Stimulated activated CD4-positive, alpha-beta T cell treated with anti-CD3 and anti-CD28 coated beads, Interleukin-4, amount 100 ng/mL, for 1 hour (primary cell): Measurements from ENCODE around the gene CCDC74A.
"Not testable (repeated sequence)": the region's sequence is repeated elsewhere in the genome, so short reads cannot be mapped to it uniquely, and the experiment has no call there.

Experiments used
- DNase-seq: peaks from one replicate; pipeline ENCODE4 v3.0.0-alpha.2; 2020

Gene CCDC74A

DNA sequence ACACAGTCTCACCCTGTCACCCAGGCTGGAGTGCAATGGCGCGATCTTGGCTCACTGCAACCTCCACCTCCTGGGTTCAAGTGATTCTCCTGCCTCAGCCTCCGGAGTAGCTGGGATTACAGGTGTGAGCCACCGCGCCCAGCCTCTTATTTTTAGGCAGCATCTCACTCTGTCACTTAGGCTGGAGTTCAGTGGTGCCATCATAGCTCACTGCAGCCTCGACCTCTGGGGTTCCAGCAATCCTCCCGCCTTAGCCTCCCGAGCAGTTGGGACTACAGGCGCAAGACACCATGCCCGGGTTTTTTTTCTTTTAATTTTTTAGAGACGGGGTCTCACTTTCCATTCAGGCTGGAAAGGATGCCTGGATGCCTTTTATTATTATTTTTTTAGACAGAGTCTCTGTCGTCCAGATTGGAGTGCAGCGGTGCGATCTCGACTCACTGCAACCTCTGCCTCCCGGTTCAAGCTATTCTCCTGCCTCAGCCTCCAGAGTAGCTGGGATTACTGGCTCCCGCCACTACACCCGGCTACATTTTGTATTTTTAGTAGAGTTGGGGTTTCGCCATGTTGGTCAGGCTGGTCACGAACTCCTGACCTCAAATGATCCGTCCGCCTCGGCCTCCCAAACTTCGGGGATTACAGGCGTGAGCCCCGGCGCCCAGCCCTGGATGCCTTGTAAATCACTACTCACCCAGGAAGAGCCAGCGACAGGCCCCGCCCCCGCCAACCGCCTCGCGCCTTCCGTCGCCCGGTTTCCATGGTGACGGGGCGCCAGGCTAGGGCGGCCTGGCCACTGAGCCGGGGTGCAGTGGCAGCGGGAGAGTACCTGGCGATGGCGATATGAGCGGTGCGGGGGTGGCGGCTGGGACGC lies at the start of gene CCDC74A:
Gene CCDC74A (plus strand): TSS at position 758 of the 871 bp plus-strand sequence. CDS start 83 bp downstream, at position 841.
- peak; percentile 79 for DNase-seq

GRCh38 chr2:131478074-131478849 lies 49.4 kb upstream of the CCDC74A start:
- DNase-seq: not testable (repeated sequence)

DNA sequence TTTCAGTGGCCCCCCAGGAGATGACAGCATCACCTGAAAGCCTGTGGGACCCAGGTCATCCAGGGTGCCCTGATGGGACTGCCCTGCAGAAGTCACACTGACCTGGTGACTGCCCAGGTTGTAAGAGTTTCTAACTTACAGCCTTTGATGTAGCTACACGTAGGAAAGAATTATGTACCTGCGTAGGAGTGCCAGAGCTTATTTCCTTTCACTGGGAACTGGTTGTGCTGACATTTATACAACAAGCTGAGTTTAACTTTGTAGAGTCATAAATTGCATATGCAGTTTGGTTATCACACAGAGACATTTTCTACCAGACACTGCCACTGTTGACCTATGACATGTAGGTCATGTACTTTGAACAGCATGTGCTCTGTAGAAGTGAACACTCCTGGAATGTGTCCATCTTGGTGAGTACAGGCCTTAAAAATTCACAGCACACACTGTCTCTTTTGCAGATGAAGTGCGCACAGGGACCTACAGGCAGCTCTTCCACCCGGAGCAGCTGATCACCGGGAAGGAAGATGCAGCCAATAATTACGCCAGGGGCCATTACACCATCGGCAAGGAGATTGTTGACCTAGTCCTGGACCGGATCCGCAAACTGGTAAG lies 48.7 kb upstream of the CCDC74A start:
- DNase-seq: not testable (repeated sequence)

DNA sequence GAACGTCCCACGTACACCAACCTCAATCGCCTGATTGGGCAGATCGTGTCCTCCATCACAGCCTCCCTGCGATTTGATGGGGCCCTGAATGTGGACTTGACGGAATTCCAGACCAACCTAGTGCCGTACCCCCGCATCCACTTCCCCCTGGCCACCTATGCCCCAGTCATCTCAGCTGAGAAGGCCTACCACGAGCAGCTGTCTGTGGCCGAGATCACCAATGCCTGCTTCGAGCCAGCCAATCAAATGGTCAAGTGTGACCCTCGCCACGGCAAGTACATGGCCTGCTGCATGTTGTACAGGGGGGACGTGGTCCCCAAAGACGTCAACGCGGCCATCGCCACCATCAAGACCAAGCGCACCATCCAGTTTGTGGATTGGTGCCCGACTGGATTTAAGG lies 47.3 kb upstream of the CCDC74A start:
- DNase-seq: not testable (repeated sequence)

DNA sequence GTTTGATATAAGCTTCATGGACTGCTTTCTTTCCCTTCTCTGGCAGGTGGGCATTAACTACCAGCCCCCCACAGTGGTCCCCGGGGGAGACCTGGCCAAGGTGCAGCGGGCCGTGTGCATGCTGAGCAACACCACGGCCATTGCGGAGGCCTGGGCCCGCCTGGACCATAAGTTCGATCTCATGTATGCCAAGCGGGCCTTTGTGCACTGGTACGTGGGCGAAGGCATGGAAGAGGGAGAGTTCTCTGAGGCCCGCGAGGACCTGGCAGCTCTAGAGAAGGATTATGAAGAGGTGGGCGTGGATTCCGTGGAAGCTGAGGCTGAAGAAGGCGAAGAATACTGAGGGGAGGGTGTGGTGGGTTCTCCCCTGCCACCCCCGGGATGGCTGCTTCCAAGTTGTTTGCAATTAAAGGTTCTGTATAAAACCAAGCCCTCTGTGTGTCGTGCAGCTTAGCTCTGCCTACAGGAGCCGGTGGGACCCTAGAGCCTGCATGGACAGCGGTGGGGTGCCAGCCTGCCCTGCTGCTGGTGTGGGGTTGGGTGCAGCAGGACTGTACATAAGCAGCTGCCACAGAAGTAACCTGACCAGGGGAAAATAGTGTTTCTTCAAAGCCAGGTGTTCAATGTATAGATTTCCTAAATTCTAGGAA lies 45.1 kb upstream of the CCDC74A start:
- DNase-seq: not testable (repeated sequence)

GRCh38 chr2:131483981-131484820 lies 43.5 kb upstream of the CCDC74A start:
- not testable (repeated sequence) for DNase-seq

DNA sequence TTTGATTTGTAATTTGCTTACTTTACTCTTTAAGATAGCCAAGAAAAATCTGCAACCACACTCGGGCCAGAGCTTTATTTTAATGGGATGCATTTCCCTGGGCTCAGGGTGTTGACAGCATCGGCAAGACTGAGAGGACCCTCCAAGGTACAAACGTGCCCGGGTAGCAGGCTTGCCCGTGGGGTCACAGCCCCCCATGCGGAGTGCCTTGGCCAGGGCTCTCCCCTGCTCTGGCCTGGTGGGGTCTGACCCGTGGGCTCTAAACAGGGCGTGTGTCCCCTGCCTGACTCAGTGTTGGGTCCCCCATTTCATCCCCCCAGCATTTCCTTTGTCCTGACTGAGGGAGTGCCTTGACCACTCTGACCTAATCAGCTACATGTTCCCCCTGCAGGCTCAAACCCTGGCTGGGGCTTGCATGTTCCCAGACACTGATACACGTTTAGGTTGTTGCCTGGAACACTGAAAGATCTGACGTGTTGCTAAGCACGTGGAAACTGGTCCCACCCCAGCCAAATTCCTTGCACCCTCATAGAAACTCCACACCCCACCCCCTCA lies 42.7 kb upstream of the CCDC74A start:
- DNase-seq: not testable (repeated sequence)

- DNase-seq: not testable (repeated sequence)
Observed at GRCh38 chr2:131486201-131486902, 41.3 kb upstream of the CCDC74A start.

DNA sequence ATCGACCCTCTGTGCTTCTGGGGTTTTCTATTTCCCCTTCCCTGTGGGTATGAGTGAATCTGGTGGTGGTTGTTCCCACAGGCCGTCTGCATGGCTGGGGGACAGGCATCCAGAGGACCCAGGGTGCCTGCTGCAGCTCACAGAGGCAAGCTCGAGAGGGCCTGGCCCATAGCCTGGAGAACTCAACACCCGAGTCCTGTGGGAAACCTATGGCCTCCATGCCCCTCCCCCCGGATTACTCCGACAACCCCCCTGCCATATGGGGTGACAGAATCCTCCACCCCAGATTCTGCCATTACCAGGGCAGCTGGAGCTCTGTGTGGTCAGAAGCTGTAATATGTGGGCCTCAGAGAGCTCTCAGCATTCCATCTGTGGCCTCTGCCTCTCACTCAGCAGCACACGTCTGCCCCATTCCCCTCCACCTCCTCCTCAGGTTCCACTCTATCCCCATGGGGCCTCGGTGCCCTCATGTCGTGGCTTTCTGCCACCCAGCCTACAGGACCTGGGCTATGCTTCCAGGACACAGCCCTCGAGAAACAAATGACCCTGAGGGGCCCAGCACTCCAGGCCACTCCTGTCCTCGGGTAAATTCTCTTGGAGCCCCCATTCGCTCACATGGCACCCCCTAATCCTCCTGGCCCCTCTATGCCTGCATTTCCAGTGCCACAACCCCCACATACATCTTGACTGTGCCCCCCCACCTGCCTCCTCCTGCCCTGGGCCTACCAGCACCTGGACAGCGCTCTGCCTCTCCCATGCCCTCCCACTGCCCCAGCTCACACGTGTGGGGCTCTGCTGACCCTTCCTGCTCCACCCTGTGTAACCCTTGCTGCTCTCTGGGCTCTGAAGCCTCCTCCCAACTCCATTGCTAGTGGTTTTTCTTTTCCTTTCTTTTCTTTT lies 39.1 kb upstream of the CCDC74A start:
- no peak for DNase-seq

GRCh38 chr2:131490616-131491468 lies 36.8 kb upstream of the CCDC74A start:
- DNase-seq: peak; percentile 8

- not testable (repeated sequence) for DNase-seq
Observed at GRCh38 chr2:131491469-131491836, 36.2 kb upstream of the CCDC74A start.

- DNase-seq: not testable (repeated sequence)
Observed at GRCh38 chr2:131492015-131492417, 35.7 kb upstream of the CCDC74A start, which contains the start of gene MZT2A. TSS of gene MZT2A (minus strand) at chr2:131492397. CDS start at chr2:131492376, 21 bp downstream.

- peak; percentile 93 for DNase-seq
Observed at GRCh38 chr2:131492418-131493198, 35.1 kb upstream of the CCDC74A start.

DNA sequence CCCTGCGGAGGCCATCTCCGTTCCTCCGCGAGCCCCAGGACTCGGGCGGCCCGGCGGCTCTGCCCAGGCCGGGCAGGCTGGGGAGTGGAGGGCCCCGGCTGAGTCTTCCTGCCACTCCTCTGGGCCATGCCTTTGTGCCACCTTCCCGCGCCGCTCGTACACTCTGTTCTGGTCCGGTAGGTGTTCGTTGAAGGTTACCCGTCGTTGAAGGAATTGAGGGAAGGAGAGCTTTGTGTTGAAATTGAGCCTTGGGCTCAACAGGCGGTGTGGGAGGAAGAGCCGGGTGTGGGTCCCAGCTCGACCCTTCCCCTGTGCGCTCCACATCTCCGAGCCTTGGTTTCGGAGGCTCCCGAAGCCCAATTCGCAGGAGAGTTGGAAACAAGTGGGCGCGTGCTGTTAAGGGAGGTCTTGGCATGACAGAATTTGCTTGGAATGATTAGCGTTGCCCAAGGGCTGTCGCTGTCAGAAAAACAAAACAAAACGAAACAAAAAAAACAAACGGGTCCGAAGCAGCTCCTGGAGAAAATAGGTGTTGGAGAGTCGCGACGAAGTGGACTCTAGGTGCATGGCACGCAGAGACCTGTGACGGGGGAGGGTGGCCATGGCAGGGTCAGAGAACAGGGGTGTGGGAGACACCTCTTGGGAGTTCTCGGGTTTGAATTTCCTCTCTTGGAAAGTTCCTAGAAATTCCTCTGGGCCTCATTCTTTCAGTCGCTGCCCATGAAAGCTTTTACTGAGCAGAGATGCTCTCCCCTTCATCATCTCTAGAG lies 34.3 kb upstream of the CCDC74A start:
- no peak for DNase-seq

- not testable (repeated sequence) for DNase-seq
Observed at GRCh38 chr2:131495506-131495905, 32.2 kb upstream of the CCDC74A start.

DNA sequence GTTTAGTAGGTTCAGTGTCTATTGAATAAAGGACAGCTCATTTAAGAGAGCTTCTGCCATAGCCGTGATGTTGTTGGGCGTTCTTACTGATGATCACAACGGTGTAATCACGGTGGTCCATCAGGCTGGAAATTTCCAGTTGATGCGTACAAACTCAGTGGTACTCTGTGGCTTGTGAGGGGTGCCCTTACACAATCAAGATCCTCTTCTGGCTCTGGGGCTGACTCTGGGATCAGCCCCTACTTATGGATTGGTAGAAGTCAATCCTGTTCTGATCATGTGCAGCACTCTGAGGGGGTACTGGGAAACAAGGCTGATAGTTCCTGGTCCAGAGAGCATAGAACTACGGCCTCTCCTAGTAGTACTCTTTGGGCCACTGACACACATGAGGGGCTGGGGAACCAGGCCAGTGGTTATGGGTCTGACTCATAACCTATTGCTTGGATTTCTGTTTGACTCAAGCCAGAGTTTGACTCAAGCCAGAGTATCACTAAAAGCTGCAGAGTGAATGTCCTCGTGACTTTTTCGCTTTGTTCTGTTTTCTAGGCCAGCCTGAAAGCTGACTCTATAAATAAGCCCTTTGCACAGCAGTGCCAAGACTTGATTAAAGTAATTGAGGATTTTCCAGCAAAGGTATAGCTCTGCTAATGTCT lies 29.2 kb upstream of the CCDC74A start:
- not testable (repeated sequence) for DNase-seq
